Measurements from ENCODE around the gene INSC.

Gene INSC

GRCh38 chr11:15258433-15259165 is 143.9 kb downstream of the INSC start:
- peaks cover 11% of the 10 kb centered on the region for H3K4me1 ChIP-seq (ENCODE audit: control insufficient read depth, insufficient read depth, low read length)
- H3K27ac ChIP-seq (ENCODE audit: low read depth, low read length), result no peak overlapping the region
- H3K9me3 ChIP-seq (ENCODE audit: control insufficient read depth, insufficient read depth, low read depth, low read length), result no peaks in the 10 kb centered on the region
- no peak overlapping the region for H3K4me3 ChIP-seq (ENCODE audit: low read depth, low read length)
- no peaks in the 10 kb centered on the region for H3K27me3 ChIP-seq (ENCODE audit: control insufficient read depth, insufficient read depth, low read length)
- no peak overlapping the region for H3K9ac ChIP-seq (ENCODE audit: low read length)
- H3K36me3 ChIP-seq (ENCODE audit: control insufficient read depth, insufficient read depth, low read length), result no peaks in the 10 kb centered on the region

GRCh38 chr11:15266999-15267398 is 152.3 kb downstream of the INSC start:
- Histone ChIP-seq H3K4me3 (ENCODE audit: low read depth, low read length) (no peak overlapping the region), H3K9me3 (ENCODE audit: control insufficient read depth, insufficient read depth, low read depth, low read length) (peaks cover 18% of the 10 kb centered on the region), H3K27ac (ENCODE audit: low read depth, low read length) (no peak overlapping the region), H3K36me3 (ENCODE audit: control insufficient read depth, insufficient read depth, low read length) (no peaks in the 10 kb centered on the region), H3K27me3 (ENCODE audit: control insufficient read depth, insufficient read depth, low read length) (no peaks in the 10 kb centered on the region), H3K4me1 (ENCODE audit: control insufficient read depth, insufficient read depth, low read length) (no peaks in the 10 kb centered on the region), H3K9ac (ENCODE audit: low read length) (no peak overlapping the region)

DNA sequence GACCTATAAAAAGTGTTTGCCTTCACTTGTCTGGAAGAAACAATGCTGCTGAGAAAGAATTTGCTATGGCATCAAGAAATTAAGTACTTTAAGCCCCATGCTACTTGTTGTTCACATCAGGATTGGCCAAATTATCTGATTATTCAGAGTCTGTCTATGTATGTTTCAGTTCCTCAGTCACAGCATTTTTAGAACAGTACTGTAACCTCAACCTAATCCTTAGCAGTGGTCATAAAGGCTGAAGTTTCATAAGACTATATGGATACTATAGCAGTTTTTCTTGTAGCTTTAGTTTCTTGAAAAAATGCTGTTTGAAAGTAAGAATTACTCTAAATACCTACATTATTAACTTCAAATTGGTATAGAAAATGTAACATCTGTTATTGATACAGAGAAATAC is 153.9 kb downstream of the INSC start:
- no peaks in the 10 kb centered on the region for H3K27me3 ChIP-seq (ENCODE audit: control insufficient read depth, insufficient read depth, low read length)
- no peak overlapping the region for H3K4me3 ChIP-seq (ENCODE audit: low read depth, low read length)
- no peak overlapping the region for H3K27ac ChIP-seq (ENCODE audit: low read depth, low read length)
- H3K9ac ChIP-seq (ENCODE audit: low read length), result no peak overlapping the region
- H3K9me3 ChIP-seq (ENCODE audit: control insufficient read depth, insufficient read depth, low read depth, low read length), result peaks cover 18% of the 10 kb centered on the region
- no peaks in the 10 kb centered on the region for H3K36me3 ChIP-seq (ENCODE audit: control insufficient read depth, insufficient read depth, low read length)
- H3K4me1 ChIP-seq (ENCODE audit: control insufficient read depth, insufficient read depth, low read length), result no peaks in the 10 kb centered on the region

- no peaks in the 10 kb centered on the region for H3K36me3 ChIP-seq (ENCODE audit: control insufficient read depth, insufficient read depth, low read length)
- H3K9me3 ChIP-seq (ENCODE audit: control insufficient read depth, insufficient read depth, low read depth, low read length), result no peaks in the 10 kb centered on the region
- H3K27me3 ChIP-seq (ENCODE audit: control insufficient read depth, insufficient read depth, low read length), result no peaks in the 10 kb centered on the region
- no peak overlapping the region for H3K4me3 ChIP-seq (ENCODE audit: low read depth, low read length)
- no peak overlapping the region for H3K9ac ChIP-seq (ENCODE audit: low read length)
- H3K27ac ChIP-seq (ENCODE audit: low read depth, low read length), result no peak overlapping the region
- H3K4me1 ChIP-seq (ENCODE audit: control insufficient read depth, insufficient read depth, low read length), result no peaks in the 10 kb centered on the region
Measured at GRCh38 chr11:15275141-15275540, 160.4 kb downstream of the INSC start.

DNA sequence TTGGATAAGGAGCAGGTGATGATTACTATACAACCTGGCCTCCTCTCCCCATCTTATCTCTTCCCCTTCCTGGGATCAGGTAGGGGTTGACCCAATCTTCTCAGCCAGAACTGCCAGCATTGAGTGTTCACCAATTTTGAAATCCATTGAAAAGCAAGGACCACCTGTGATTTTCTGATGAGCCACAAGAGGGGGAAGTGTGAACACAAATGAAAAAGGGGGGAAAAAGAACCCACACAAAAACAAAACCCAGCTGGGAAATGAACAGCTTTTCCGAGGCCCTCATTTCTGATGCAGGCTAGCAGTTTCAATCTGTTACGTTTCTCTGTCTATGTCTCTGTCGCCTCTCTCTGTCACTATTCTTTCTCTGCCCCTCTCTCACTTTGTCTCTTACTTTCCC is 161.9 kb downstream of the INSC start:
- Histone ChIP-seq H3K27me3 (ENCODE audit: control insufficient read depth, insufficient read depth, low read length) (no peaks in the 10 kb centered on the region), H3K27ac (ENCODE audit: low read depth, low read length) (no peak overlapping the region), H3K9ac (ENCODE audit: low read length) (no peak overlapping the region), H3K4me3 (ENCODE audit: low read depth, low read length) (no peak overlapping the region), H3K36me3 (ENCODE audit: control insufficient read depth, insufficient read depth, low read length) (no peaks in the 10 kb centered on the region), H3K4me1 (ENCODE audit: control insufficient read depth, insufficient read depth, low read length) (no peaks in the 10 kb centered on the region), H3K9me3 (ENCODE audit: control insufficient read depth, insufficient read depth, low read depth, low read length) (no peaks in the 10 kb centered on the region)

DNA sequence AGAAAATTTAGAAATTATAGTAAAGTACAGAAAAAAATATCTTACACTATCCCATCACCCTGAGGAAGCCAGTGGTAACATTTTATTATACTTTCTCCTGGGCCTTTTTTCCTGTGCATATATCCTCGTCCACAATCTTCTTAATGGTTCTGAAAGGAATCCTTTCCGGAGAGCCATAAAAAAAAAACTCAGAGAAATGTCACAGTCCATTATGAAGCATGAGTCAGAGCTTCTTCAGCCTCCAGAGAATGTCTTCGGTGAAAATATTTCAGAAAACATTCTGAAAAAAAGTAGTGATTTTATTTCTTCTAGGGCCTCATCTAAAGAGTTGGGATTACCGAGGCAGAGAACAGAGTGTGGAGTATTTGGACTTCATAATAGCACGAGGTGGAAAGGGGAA is 163.4 kb downstream of the INSC start:
- Histone ChIP-seq H3K27ac (ENCODE audit: low read depth, low read length) (no peak overlapping the region), H3K9ac (ENCODE audit: low read length) (no peak overlapping the region), H3K36me3 (ENCODE audit: control insufficient read depth, insufficient read depth, low read length) (no peaks in the 10 kb centered on the region), H3K4me1 (ENCODE audit: control insufficient read depth, insufficient read depth, low read length) (no peaks in the 10 kb centered on the region), H3K9me3 (ENCODE audit: control insufficient read depth, insufficient read depth, low read depth, low read length) (no peaks in the 10 kb centered on the region), H3K27me3 (ENCODE audit: control insufficient read depth, insufficient read depth, low read length) (no peaks in the 10 kb centered on the region), H3K4me3 (ENCODE audit: low read depth, low read length) (no peak overlapping the region)

GRCh38 chr11:15280393-15280792 is 165.7 kb downstream of the INSC start:
- no peak overlapping the region for H3K27ac ChIP-seq (ENCODE audit: low read depth, low read length)
- H3K27me3 ChIP-seq (ENCODE audit: control insufficient read depth, insufficient read depth, low read length), result no peaks in the 10 kb centered on the region
- H3K4me3 ChIP-seq (ENCODE audit: low read depth, low read length), result no peak overlapping the region
- no peaks in the 10 kb centered on the region for H3K4me1 ChIP-seq (ENCODE audit: control insufficient read depth, insufficient read depth, low read length)
- no peaks in the 10 kb centered on the region for H3K36me3 ChIP-seq (ENCODE audit: control insufficient read depth, insufficient read depth, low read length)
- no peaks in the 10 kb centered on the region for H3K9me3 ChIP-seq (ENCODE audit: control insufficient read depth, insufficient read depth, low read depth, low read length)
- H3K9ac ChIP-seq (ENCODE audit: low read length), result no peak overlapping the region

GRCh38 chr11:15282754-15283153 is 168.0 kb downstream of the INSC start:
- Histone ChIP-seq H3K27ac (ENCODE audit: low read depth, low read length) (no peak overlapping the region), H3K36me3 (ENCODE audit: control insufficient read depth, insufficient read depth, low read length) (no peaks in the 10 kb centered on the region), H3K4me1 (ENCODE audit: control insufficient read depth, insufficient read depth, low read length) (no peaks in the 10 kb centered on the region), H3K27me3 (ENCODE audit: control insufficient read depth, insufficient read depth, low read length) (no peaks in the 10 kb centered on the region), H3K4me3 (ENCODE audit: low read depth, low read length) (no peak overlapping the region), H3K9me3 (ENCODE audit: control insufficient read depth, insufficient read depth, low read depth, low read length) (no peaks in the 10 kb centered on the region), H3K9ac (ENCODE audit: low read length) (no peak overlapping the region)

GRCh38 chr11:15286465-15286864 is 171.7 kb downstream of the INSC start:
- H3K9ac ChIP-seq (ENCODE audit: low read length), result no peak overlapping the region
- no peaks in the 10 kb centered on the region for H3K9me3 ChIP-seq (ENCODE audit: control insufficient read depth, insufficient read depth, low read depth, low read length)
- no peak overlapping the region for H3K4me3 ChIP-seq (ENCODE audit: low read depth, low read length)
- no peaks in the 10 kb centered on the region for H3K36me3 ChIP-seq (ENCODE audit: control insufficient read depth, insufficient read depth, low read length)
- no peaks in the 10 kb centered on the region for H3K4me1 ChIP-seq (ENCODE audit: control insufficient read depth, insufficient read depth, low read length)
- no peak overlapping the region for H3K27ac ChIP-seq (ENCODE audit: low read depth, low read length)
- H3K27me3 ChIP-seq (ENCODE audit: control insufficient read depth, insufficient read depth, low read length), result no peaks in the 10 kb centered on the region

GRCh38 chr11:15288863-15289262 is 174.1 kb downstream of the INSC start:
- Histone ChIP-seq H3K9me3 (ENCODE audit: control insufficient read depth, insufficient read depth, low read depth, low read length) (no peaks in the 10 kb centered on the region), H3K27ac (ENCODE audit: low read depth, low read length) (no peak overlapping the region), H3K36me3 (ENCODE audit: control insufficient read depth, insufficient read depth, low read length) (no peaks in the 10 kb centered on the region), H3K4me3 (ENCODE audit: low read depth, low read length) (no peak overlapping the region), H3K9ac (ENCODE audit: low read length) (no peak overlapping the region), H3K27me3 (ENCODE audit: control insufficient read depth, insufficient read depth, low read length) (no peaks in the 10 kb centered on the region), H3K4me1 (ENCODE audit: control insufficient read depth, insufficient read depth, low read length) (no peaks in the 10 kb centered on the region)

DNA sequence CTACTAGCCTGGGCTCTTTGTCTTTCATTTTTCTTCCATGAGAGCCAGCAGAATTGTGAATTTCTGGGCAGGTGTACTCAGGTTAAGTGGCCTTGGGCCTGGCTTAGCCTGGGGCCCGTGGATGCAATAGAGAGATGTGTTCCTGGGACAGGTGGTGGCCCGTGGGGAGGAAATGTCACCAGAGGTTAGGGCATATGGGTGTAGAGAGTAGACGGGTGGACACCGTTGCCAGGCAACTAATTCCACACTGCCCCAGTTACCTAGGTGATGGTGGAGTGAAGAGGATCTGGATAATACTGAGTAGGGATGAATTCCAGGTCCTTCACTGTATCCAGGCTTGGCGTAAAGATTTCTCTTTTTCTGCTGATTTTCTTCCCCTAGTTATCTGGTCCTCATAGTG is 175.0 kb downstream of the INSC start:
- Histone ChIP-seq H3K9ac (ENCODE audit: low read length) (no peak overlapping the region), H3K4me1 (ENCODE audit: control insufficient read depth, insufficient read depth, low read length) (no peaks in the 10 kb centered on the region), H3K36me3 (ENCODE audit: control insufficient read depth, insufficient read depth, low read length) (no peaks in the 10 kb centered on the region), H3K27me3 (ENCODE audit: control insufficient read depth, insufficient read depth, low read length) (no peaks in the 10 kb centered on the region), H3K9me3 (ENCODE audit: control insufficient read depth, insufficient read depth, low read depth, low read length) (no peaks in the 10 kb centered on the region), H3K27ac (ENCODE audit: low read depth, low read length) (no peak overlapping the region), H3K4me3 (ENCODE audit: low read depth, low read length) (no peak overlapping the region)

GRCh38 chr11:15291885-15292284 is 177.2 kb downstream of the INSC start:
- H3K27me3 ChIP-seq (ENCODE audit: control insufficient read depth, insufficient read depth, low read length), result no peaks in the 10 kb centered on the region
- H3K9me3 ChIP-seq (ENCODE audit: control insufficient read depth, insufficient read depth, low read depth, low read length), result no peaks in the 10 kb centered on the region
- H3K27ac ChIP-seq (ENCODE audit: low read depth, low read length), result no peak overlapping the region
- H3K4me3 ChIP-seq (ENCODE audit: low read depth, low read length), result no peak overlapping the region
- no peaks in the 10 kb centered on the region for H3K36me3 ChIP-seq (ENCODE audit: control insufficient read depth, insufficient read depth, low read length)
- H3K4me1 ChIP-seq (ENCODE audit: control insufficient read depth, insufficient read depth, low read length), result no peaks in the 10 kb centered on the region
- no peak overlapping the region for H3K9ac ChIP-seq (ENCODE audit: low read length)
